ENCODE results near the gene SPIN1.
A peak's percentile ranks its signal among the peaks of the same experiment; 100 is the strongest.
"Not testable (repeated sequence)": the region's sequence is repeated elsewhere in the genome, so short reads cannot be mapped to it uniquely, and the experiment has no call there.

Gene SPIN1

GRCh38 chr9:88388203-88388885 lies at the start of gene SPIN1:
Gene SPIN1, plus strand, starts transcription at chr9:88388444. Its CDS starts 38,096 bp downstream, at chr9:88426540.
- peak; percentile 87 for DNase-seq

DNA sequence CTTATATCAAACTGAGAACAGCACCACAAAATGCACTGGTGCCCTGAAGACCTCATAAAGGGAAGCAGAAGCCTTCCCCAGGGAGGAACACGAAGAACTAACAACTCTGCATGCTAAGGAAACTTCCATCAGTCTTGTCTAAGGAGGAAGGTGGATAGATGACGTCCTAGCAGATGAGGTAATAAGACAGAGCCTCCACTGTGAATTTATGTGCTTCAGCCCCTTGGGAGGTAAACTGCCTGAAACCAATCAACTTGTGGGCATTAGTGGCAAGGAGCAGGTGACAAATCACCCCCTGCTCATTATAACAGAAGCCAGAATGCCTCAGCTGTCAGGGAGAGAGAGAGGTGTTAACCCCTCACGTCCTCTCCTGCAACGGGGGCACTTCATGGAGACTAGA lies 48.9 kb upstream of the SPIN1 start:
- DNase-seq, result no peak

GRCh38 chr9:88342246-88342645 lies 46.0 kb upstream of the SPIN1 start:
- DNase-seq, result no peak

- DNase-seq, result no peak
Measured at GRCh38 chr9:88344013-88344412, 44.2 kb upstream of the SPIN1 start.

- DNase-seq, result not testable (repeated sequence)
Measured at GRCh38 chr9:88350354-88350753, 37.9 kb upstream of the SPIN1 start.

- peak; percentile 22 for DNase-seq
Measured at GRCh38 chr9:88355166-88355565, 33.1 kb upstream of the SPIN1 start.

GRCh38 chr9:88357250-88357649 lies 31.0 kb upstream of the SPIN1 start:
- DNase-seq, result not testable (repeated sequence)

- DNase-seq, result no peak
Measured at GRCh38 chr9:88358723-88359122, 29.5 kb upstream of the SPIN1 start.

- DNase-seq, result no peak
Measured at GRCh38 chr9:88359974-88360373, 28.3 kb upstream of the SPIN1 start.

DNA sequence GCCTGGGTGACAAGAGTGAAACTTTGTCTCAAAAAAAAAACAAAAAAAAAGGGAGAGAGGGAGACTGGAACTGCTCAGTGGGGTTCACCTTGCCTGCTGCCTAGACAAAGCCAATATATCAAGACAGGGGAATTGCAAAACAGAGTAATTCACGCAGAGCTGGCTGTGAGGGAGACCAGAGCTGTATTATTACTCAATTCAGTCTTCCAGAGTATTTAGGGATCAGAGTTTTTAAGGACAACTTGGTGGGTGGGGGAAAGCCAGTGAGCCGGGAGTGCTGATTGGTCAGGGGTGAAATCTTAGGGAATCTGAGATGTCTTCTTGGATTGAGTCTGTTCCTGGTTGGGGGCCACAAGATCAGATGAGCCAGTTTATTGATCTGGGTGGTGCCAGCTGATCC lies 25.6 kb upstream of the SPIN1 start:
- no peak for DNase-seq

DNA sequence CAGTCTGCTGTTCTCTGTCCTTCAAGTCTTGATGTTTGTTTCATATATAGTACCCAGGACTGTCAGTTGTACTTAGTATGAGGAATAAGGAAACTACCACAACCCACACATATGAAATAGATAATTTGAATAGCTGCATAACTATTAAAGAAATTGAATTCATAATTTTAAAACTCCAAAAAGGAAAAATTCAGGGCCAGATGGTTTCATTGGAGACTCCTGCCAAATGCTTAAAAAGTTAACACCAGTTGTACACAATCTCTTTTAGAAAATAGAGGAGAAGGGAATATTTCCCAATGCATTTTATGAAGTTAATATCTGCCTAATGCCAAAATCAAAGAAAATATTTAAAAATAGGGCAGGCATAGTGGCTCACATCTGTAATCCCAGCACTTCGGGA lies 24.6 kb upstream of the SPIN1 start:
- no peak for DNase-seq

GRCh38 chr9:88364706-88365105 lies 23.5 kb upstream of the SPIN1 start:
- no peak for DNase-seq

- DNase-seq, result no peak
Measured at GRCh38 chr9:88370346-88370745, 17.9 kb upstream of the SPIN1 start.

DNA sequence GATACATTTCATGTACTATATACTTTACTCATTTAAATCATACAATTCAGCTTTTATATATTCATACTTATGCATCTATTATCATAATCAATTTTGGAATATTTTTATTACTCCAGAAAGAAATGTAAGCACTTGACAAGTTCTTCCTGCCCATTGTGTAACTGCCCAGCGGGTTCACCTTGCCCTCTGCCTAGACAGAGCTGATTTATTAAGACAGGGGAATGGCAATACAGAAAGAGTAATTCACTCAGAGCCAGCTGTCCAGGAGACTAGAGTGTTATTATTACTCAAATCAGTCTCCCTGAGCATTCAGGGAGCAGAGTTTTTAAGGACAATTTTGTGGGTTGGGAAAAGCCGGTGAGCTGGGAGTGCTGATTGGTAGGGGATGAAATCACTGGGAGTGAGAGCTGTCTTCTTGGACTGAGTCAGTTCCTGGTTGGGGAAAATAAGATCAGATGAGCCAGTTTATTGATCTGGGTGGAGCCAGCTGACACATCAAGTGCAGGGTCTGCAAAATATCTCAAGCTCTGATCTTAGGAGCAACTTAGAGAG lies 16.1 kb upstream of the SPIN1 start:
- no peak for DNase-seq

- DNase-seq, result no peak
Measured at GRCh38 chr9:88373045-88373444, 15.2 kb upstream of the SPIN1 start.

DNA sequence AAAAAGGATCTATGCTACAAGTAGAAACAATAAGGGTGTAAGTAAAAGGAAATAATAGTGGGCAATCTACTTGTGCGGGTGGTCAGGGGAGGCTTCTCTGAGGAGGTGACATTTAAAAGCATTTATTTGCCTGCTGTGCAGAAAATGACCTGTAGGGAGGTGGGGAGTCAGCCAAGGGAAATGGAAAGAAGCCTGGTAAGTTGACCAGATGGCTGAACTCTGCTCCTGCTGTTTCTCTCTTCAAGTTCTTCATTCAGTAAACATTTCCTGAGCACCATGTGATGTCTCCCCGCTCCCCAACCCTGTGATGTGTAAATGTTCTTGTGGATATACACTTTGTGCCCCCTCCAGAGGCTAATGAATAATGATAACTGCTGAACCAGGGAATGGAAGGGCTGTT lies 9.9 kb upstream of the SPIN1 start:
- DNase-seq, result no peak

GRCh38 chr9:88379352-88379751 lies 8.9 kb upstream of the SPIN1 start:
- no peak for DNase-seq

- DNase-seq, result no peak
Measured at GRCh38 chr9:88380118-88380517, 8.1 kb upstream of the SPIN1 start.

DNA sequence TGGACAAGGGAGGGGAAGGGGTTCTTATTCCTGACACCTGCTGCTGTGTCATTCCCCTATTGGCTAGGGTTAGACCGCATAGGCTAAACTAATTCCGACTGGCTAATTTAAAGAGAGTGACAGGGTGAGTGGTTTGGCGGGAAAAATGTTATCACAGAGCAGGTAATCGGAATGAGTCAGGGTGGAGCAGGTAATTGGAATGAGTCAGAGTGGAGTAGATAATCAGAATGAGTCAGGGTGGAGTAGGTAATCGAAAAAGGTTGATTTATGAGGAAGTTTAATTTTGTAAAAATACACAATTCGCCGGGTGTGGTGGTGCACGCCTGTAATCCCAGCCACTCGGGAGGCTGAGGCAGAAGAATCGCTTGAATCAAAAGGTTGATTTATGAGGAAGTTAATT lies 6.9 kb upstream of the SPIN1 start:
- DNase-seq, result not testable (repeated sequence)

- no peak for DNase-seq
Measured at GRCh38 chr9:88383176-88383575, 5.1 kb upstream of the SPIN1 start.

- not testable (repeated sequence) for DNase-seq
Measured at GRCh38 chr9:88386137-88386536, 2.1 kb upstream of the SPIN1 start.

- DNase-seq, result peak; percentile 45
Measured at GRCh38 chr9:88387036-88387551, 1.1 kb upstream of the SPIN1 start.

- peak; percentile 22 for DNase-seq
Measured at GRCh38 chr9:88387552-88388202, 567 bp upstream of the SPIN1 start.

Data from activated CD4-positive, alpha-beta T cell treated with anti-CD3 and anti-CD28 coated beads, Interleukin-2, Interleukin-6, amounts not matched to agents 100 ng/mL and 50 ng/mL, durations not matched to agents 16 hours and 8 hours (primary cell).